ENCODE measurements around the gene OR4F17. TPM values are rescaled to one million over a fixed set of nuclear protein-coding genes. Genes with fewer than 3 reads are reported as not detected.
"Not testable (repeated sequence)": the region's sequence is repeated elsewhere in the genome, so short reads cannot be mapped to it uniquely, and the experiment has no call there.

OR4F17 gene, protein sequence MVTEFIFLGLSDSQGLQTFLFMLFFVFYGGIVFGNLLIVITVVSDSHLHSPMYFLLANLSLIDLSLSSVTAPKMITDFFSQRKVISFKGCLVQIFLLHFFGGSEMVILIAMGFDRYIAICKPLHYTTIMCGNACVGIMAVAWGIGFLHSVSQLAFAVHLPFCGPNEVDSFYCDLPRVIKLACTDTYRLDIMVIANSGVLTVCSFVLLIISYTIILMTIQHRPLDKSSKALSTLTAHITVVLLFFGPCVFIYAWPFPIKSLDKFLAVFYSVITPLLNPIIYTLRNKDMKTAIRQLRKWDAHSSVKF
- total RNA-seq (ENCODE audit: low replicate concordance) = not detected in 2 replicates

- not testable (repeated sequence) for H3K27me3 ChIP-seq; H3K36me3 Mint-ChIP-seq; H3K4me3 Mint-ChIP-seq; H3F3A ChIP-seq (ENCODE audit: low read depth); H3K36me3 ChIP-seq; H3K4me3 ChIP-seq; H4K20me1 ChIP-seq (ENCODE audit: low read depth); H3K4me1 ChIP-seq; H3K9me3 ChIP-seq (ENCODE audit: low read depth); H3K27me3 Mint-ChIP-seq (ENCODE audit: insufficient read depth, low read depth); H3K4me1 Mint-ChIP-seq; H2AFZ ChIP-seq (replicated peaks); H3K79me2 ChIP-seq (ENCODE audit: low read depth); H3K9ac ChIP-seq; DNase-seq (ENCODE audit: low spot score); H3K4me2 ChIP-seq; H3K9me3 Mint-ChIP-seq; H3K27ac ChIP-seq; H3K27ac Mint-ChIP-seq
Observed at GRCh38 chr19:106804-107203, at the start of gene OR4F17. Gene OR4F17, plus strand, starts transcription at chr19:107104. Its CDS starts 3,575 bp downstream, at chr19:110679.

DNA sequence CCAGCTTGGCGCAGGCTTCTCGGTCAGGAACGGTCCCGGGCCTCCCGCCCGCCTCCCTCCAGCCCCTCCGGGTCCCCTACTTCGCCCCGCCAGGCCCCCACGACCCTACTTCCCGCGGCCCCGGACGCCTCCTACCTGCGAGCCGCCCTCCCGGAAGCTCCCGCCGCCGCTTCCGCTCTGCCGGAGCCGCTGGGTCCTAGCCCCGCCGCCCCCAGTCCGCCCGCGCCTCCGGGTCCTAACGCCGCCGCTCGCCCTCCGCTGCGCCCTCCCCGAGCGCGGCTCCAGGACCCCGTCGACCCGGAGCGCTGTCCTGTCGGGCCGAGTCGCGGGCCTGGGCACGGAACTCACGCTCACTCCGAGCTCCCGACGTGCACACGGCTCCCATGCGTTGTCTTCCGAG, 36.1 kb upstream of the OR4F17 start:
- not testable (repeated sequence) for H3K9me3 ChIP-seq (ENCODE audit: low read depth); H3K27me3 ChIP-seq; H3K79me2 ChIP-seq (ENCODE audit: low read depth); H3K9ac ChIP-seq; H3F3A ChIP-seq (ENCODE audit: low read depth); H3K36me3 ChIP-seq; H3K4me3 ChIP-seq; H3K36me3 Mint-ChIP-seq; H3K4me2 ChIP-seq; H3K4me1 Mint-ChIP-seq; H3K27ac ChIP-seq; H3K4me3 Mint-ChIP-seq; H3K4me1 ChIP-seq; H3K9me3 Mint-ChIP-seq; H2AFZ ChIP-seq (replicated peaks); DNase-seq (ENCODE audit: low spot score); H3K27ac Mint-ChIP-seq; H4K20me1 ChIP-seq (ENCODE audit: low read depth); H3K27me3 Mint-ChIP-seq (ENCODE audit: insufficient read depth, low read depth)

GRCh38 chr19:82864-83263, 24.0 kb upstream of the OR4F17 start:
- not testable (repeated sequence) for H3K9me3 Mint-ChIP-seq; H3K27me3 ChIP-seq; H3K4me3 Mint-ChIP-seq; H3K9ac ChIP-seq; H3K4me3 ChIP-seq; H3K4me1 Mint-ChIP-seq; H3F3A ChIP-seq (ENCODE audit: low read depth); H4K20me1 ChIP-seq (ENCODE audit: low read depth); H3K9me3 ChIP-seq (ENCODE audit: low read depth); DNase-seq (ENCODE audit: low spot score); H3K4me1 ChIP-seq; H3K79me2 ChIP-seq (ENCODE audit: low read depth); H3K27ac ChIP-seq; H3K36me3 ChIP-seq; H3K27ac Mint-ChIP-seq; H3K27me3 Mint-ChIP-seq (ENCODE audit: insufficient read depth, low read depth); H2AFZ ChIP-seq (replicated peaks); H3K36me3 Mint-ChIP-seq; H3K4me2 ChIP-seq

DNA sequence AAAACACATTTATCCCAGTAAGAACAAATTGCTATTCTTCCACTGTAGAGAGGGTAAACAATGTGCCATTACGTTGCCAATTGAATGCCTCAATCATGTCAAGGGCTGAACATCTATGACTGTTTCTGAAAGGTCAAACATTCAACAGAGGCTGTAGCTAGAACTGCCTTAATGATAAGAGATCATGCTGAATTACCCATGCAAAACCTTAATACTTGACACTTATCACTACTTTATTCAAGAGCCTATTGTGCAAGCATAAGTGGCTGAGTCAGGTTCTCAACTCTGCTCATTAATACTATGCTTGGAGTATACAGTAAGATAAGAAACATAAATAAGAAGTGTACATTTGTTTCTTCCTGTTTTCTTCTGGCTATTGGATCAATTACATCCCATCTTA, 23.3 kb upstream of the OR4F17 start:
- H3K9me3 Mint-ChIP-seq; H3K27ac ChIP-seq; H3K4me1 Mint-ChIP-seq; DNase-seq (ENCODE audit: low spot score); H3K36me3 ChIP-seq; H3K79me2 ChIP-seq (ENCODE audit: low read depth); H3K4me2 ChIP-seq; H3K36me3 Mint-ChIP-seq; H3K4me1 ChIP-seq; H3K9me3 ChIP-seq (ENCODE audit: low read depth); H2AFZ ChIP-seq (replicated peaks); H3K4me3 ChIP-seq; H3K27me3 Mint-ChIP-seq (ENCODE audit: insufficient read depth, low read depth); H3K27me3 ChIP-seq; H4K20me1 ChIP-seq (ENCODE audit: low read depth); H3K9ac ChIP-seq; H3K4me3 Mint-ChIP-seq; H3K27ac Mint-ChIP-seq; H3F3A ChIP-seq (ENCODE audit: low read depth): not testable (repeated sequence)

DNA sequence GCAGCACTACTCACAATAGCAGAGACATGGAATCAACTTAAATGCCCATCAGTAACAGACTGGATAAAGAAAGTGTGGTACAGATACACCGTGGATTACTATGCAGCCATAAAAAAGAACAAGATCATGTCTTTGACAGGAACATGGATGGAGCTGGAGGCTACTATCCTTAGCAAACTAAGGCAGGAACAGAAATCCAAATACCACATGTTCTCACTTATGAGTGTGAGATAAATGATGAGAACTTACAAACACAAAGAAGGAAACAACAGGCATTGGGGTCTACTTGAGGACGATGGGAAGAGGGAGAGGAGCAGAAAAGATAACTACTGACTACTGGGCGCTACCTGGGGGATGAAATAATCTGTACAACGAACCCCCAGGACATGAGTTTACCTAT, 16.2 kb upstream of the OR4F17 start:
- H3K4me3 Mint-ChIP-seq; H3K36me3 Mint-ChIP-seq; H3K4me1 ChIP-seq; H3K9ac ChIP-seq; H4K20me1 ChIP-seq (ENCODE audit: low read depth); H3K27me3 Mint-ChIP-seq (ENCODE audit: insufficient read depth, low read depth); H3K79me2 ChIP-seq (ENCODE audit: low read depth); H2AFZ ChIP-seq (replicated peaks); H3K4me2 ChIP-seq; H3F3A ChIP-seq (ENCODE audit: low read depth); H3K27me3 ChIP-seq; H3K9me3 ChIP-seq (ENCODE audit: low read depth); H3K4me3 ChIP-seq; H3K27ac ChIP-seq; H3K9me3 Mint-ChIP-seq; H3K4me1 Mint-ChIP-seq; H3K27ac Mint-ChIP-seq; H3K36me3 ChIP-seq: not testable (repeated sequence)
- DNase-seq (ENCODE audit: low spot score) = peak; percentile 1

DNA sequence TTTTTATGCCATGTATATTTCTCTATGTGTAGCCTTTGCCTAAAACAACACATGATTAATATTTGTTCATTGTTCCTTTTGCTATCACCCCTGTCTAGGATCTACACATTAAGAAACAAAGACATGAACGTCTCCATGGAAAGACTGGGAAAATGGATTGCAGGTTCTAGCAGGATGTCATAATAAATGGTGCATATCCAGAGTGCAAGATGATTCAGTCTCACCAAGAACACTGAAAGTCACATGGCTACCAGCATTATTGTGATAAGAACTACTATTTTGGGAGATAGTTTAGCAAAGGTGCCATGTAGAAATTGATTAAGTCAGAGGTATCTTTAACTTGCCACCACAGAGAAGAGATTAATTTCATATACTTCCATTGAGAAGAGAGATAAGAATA, 12.1 kb upstream of the OR4F17 start:
- not testable (repeated sequence) for H3K9ac ChIP-seq; H3K27ac ChIP-seq; H3K4me2 ChIP-seq; H3K9me3 Mint-ChIP-seq; H3K36me3 Mint-ChIP-seq; H3K9me3 ChIP-seq (ENCODE audit: low read depth); H3K36me3 ChIP-seq; H4K20me1 ChIP-seq (ENCODE audit: low read depth); H3K4me3 ChIP-seq; H3K4me1 ChIP-seq; H2AFZ ChIP-seq (replicated peaks); H3K4me3 Mint-ChIP-seq; H3K27me3 Mint-ChIP-seq (ENCODE audit: insufficient read depth, low read depth); H3K27me3 ChIP-seq; H3K4me1 Mint-ChIP-seq; H3K79me2 ChIP-seq (ENCODE audit: low read depth); H3K27ac Mint-ChIP-seq; DNase-seq (ENCODE audit: low spot score); H3F3A ChIP-seq (ENCODE audit: low read depth)

GRCh38 chr19:97647-98046, 9.3 kb upstream of the OR4F17 start:
- H3K9ac ChIP-seq; H4K20me1 ChIP-seq (ENCODE audit: low read depth); H3K36me3 ChIP-seq; H3K4me1 ChIP-seq; H3K27me3 ChIP-seq; H3K27ac ChIP-seq; H3K27ac Mint-ChIP-seq; H3K27me3 Mint-ChIP-seq (ENCODE audit: insufficient read depth, low read depth); H3F3A ChIP-seq (ENCODE audit: low read depth); H3K4me3 ChIP-seq; H3K9me3 Mint-ChIP-seq; H3K79me2 ChIP-seq (ENCODE audit: low read depth); H3K4me1 Mint-ChIP-seq; H3K36me3 Mint-ChIP-seq; H3K4me2 ChIP-seq; H3K9me3 ChIP-seq (ENCODE audit: low read depth); H3K4me3 Mint-ChIP-seq; DNase-seq (ENCODE audit: low spot score); H2AFZ ChIP-seq (replicated peaks): not testable (repeated sequence)

- not testable (repeated sequence) for H3K4me1 ChIP-seq; H3K27me3 Mint-ChIP-seq (ENCODE audit: insufficient read depth, low read depth); H3K4me1 Mint-ChIP-seq; H3K4me3 Mint-ChIP-seq; DNase-seq (ENCODE audit: low spot score); H3K9ac ChIP-seq; H2AFZ ChIP-seq (replicated peaks); H3K36me3 Mint-ChIP-seq; H3K27me3 ChIP-seq; H3K4me3 ChIP-seq; H3F3A ChIP-seq (ENCODE audit: low read depth); H3K4me2 ChIP-seq; H4K20me1 ChIP-seq (ENCODE audit: low read depth); H3K79me2 ChIP-seq (ENCODE audit: low read depth); H3K27ac Mint-ChIP-seq; H3K27ac ChIP-seq; H3K36me3 ChIP-seq; H3K9me3 Mint-ChIP-seq; H3K9me3 ChIP-seq (ENCODE audit: low read depth)
Observed at GRCh38 chr19:120443-121140, 13.7 kb downstream of the OR4F17 start.
